GM19025 (cell line): Measurements from ENCODE around the gene POU2F2.
"Not testable (repeated sequence)": the region's sequence is repeated elsewhere in the genome, so short reads cannot be mapped to it uniquely, and the experiment has no call there.

Source experiments
- ATAC-seq: cut with Tn5 transposase; IDR thresholded peaks from one replicate; pipeline ENCODE4 v1.9.1; 2021; ENCODE audit warnings: mild to moderate bottlenecking, low read depth, moderate library complexity; ENCODE audit not compliant: unreplicated experiment

The POU2F2 gene

GRCh38 chr19:42108527-42109389, 23.5 kb downstream of the POU2F2 start:
- no peak for ATAC-seq

GRCh38 chr19:42105368-42105767, 26.9 kb downstream of the POU2F2 start:
- no peak for ATAC-seq

- ATAC-seq: no peak
These were observed 29.4 kb downstream of the POU2F2 start for GRCh38 chr19:42102877-42103276.

- not testable (repeated sequence) for ATAC-seq
These were observed 32.0 kb downstream of the POU2F2 start for GRCh38 chr19:42100241-42100640.

- ATAC-seq: no peak
These were observed 32.8 kb downstream of the POU2F2 start for GRCh38 chr19:42099336-42099925.

GRCh38 chr19:42098781-42099180, 33.5 kb downstream of the POU2F2 start:
- ATAC-seq: no peak

GRCh38 chr19:42097461-42097860, 34.8 kb downstream of the POU2F2 start:
- ATAC-seq: no peak

- no peak for ATAC-seq
These were observed 35.9 kb downstream of the POU2F2 start for GRCh38 chr19:42096255-42096837.

GRCh38 chr19:42095814-42096230, 36.4 kb downstream of the POU2F2 start:
- ATAC-seq: no peak

GRCh38 chr19:42095142-42095813, 37.0 kb downstream of the POU2F2 start:
- ATAC-seq: no peak

GRCh38 chr19:42093926-42094325, 38.3 kb downstream of the POU2F2 start:
- ATAC-seq: no peak

- no peak for ATAC-seq
These were observed 38.7 kb downstream of the POU2F2 start for GRCh38 chr19:42093505-42093904.

GRCh38 chr19:42092350-42092749, 39.9 kb downstream of the POU2F2 start:
- ATAC-seq: no peak

GRCh38 chr19:42091742-42092141, 40.5 kb downstream of the POU2F2 start:
- no peak for ATAC-seq

GRCh38 chr19:42091300-42091699, 40.9 kb downstream of the POU2F2 start:
- ATAC-seq: no peak

GRCh38 chr19:42090672-42091071, 41.6 kb downstream of the POU2F2 start:
- no peak for ATAC-seq

- ATAC-seq: no peak
These were observed 42.5 kb downstream of the POU2F2 start for GRCh38 chr19:42089772-42090171.

GRCh38 chr19:42089191-42089750, 43.0 kb downstream of the POU2F2 start:
- ATAC-seq: no peak

- ATAC-seq: no peak
These were observed 43.6 kb downstream of the POU2F2 start for GRCh38 chr19:42088471-42089190.
